Fibroblast of lung (primary cell): ENCODE results near the gene CSTA. TPM values are rescaled to one million over a fixed set of nuclear protein-coding genes. Genes with fewer than 3 reads are reported as not detected.

Source experiments
- DNase-seq, 2 donors: peaks; one replicate each; pipeline versions ENCODE4 v3.0.0 to v3.0.0-alpha.2; 2010; ENCODE audit warnings: low read depth in 2 of 2
- H2AFZ ChIP-seq: 2 replicates; pipeline ENCODE4 v1.5.1; 2012; ENCODE audit warnings: low read length, control low read depth, inconsistent platforms
- H3K27ac ChIP-seq: 2 replicates; pipeline ENCODE4 v1.5.1; 2011; ENCODE audit warnings: low read length, control low read depth; ENCODE audit not compliant: insufficient read depth
- H3K27me3 ChIP-seq: 2 replicates; pipeline ENCODE4 v1.5.1; 2011; ENCODE audit warnings: mild to moderate bottlenecking, low read length; ENCODE audit not compliant: control insufficient read depth, insufficient read depth
- H3K36me3 ChIP-seq: 2 replicates; pipeline ENCODE4 v1.5.1; 2011; ENCODE audit warnings: low read length; ENCODE audit not compliant: control insufficient read depth, insufficient read depth
- H3K4me1 ChIP-seq: 2 replicates; pipeline ENCODE4 v1.5.1; 2011; ENCODE audit warnings: low read length; ENCODE audit not compliant: control insufficient read depth, insufficient read depth; ENCODE audit errors: extremely low read depth
- H3K4me2 ChIP-seq: 2 replicates; pipeline ENCODE4 v1.5.1; 2011; ENCODE audit warnings: low read length, control low read depth; ENCODE audit not compliant: insufficient read depth; ENCODE audit errors: extremely low read depth
- H3K4me3 ChIP-seq, 4 experiments: fragments of 200-600 bp in 1 of 4; sonication (generic) in 1 of 4; replicated peaks in 1 of 4; 2 replicates each; pipeline ENCODE4 v1.5.1; 2011 to 2016; ENCODE audit warnings: low read length in 4 of 4, low read depth in 3 of 4, mild to moderate bottlenecking in 3 of 4, control low read depth in 2 of 4, inconsistent platforms in 1 of 4, mixed read lengths in 1 of 4; ENCODE audit not compliant: insufficient read depth in 1 of 4; ENCODE audit errors: control extremely low read depth in 1 of 4
- H3K79me2 ChIP-seq: 2 replicates; pipeline ENCODE4 v1.5.1; 2012; ENCODE audit warnings: mild to moderate bottlenecking, low read length, inconsistent platforms; ENCODE audit not compliant: control insufficient read depth, insufficient read depth
- H3K9ac ChIP-seq: 2 replicates; pipeline ENCODE4 v1.5.1; 2011; ENCODE audit warnings: mild to moderate bottlenecking, low read length, control low read depth; ENCODE audit not compliant: insufficient read depth
- H3K9me3 ChIP-seq: 2 replicates; pipeline ENCODE4 v1.5.1; 2012; ENCODE audit warnings: low read depth, low read length; ENCODE audit not compliant: control insufficient read depth, insufficient read depth
- H4K20me1 ChIP-seq: 2 replicates; pipeline ENCODE4 v1.5.1; 2011; ENCODE audit warnings: low read length; ENCODE audit not compliant: control insufficient read depth, insufficient read depth; ENCODE audit errors: extremely low read depth
- CTCF ChIP-seq, 2 donors: IDR thresholded peaks in 1 of 2; conservative IDR thresholded peaks in 1 of 2; 1 replicate in 1 of 2; 2 replicates in 1 of 2; pipeline ENCODE4 v1.5.1; 2011 to 2012; ENCODE audit warnings: low read length in 2 of 2, control low read depth in 1 of 2, inconsistent platforms in 1 of 2, low read depth in 1 of 2, mild to moderate bottlenecking in 1 of 2
- EZH2 ChIP-seq: IDR thresholded peaks from 2 replicates; pipeline ENCODE4 v1.5.1; 2012; ENCODE audit warnings: low read length, control low read depth, mild to moderate bottlenecking; ENCODE audit errors: missing control alignments
- polyA plus RNA-seq, 2 donors: library from polyadenylated mRNA; depleted of rRNA in 1 of 2; stranded (reverse) in 1 of 2; unstranded in 1 of 2; fragments of >200 nt; gene quantifications; 2 replicates each; pipeline ENCODE4 v1.2.1, GENCODE V29; 2011 to 2012; ENCODE audit warnings: missing spikeins in 1 of 2
- total RNA-seq: library from RNA; depleted of rRNA; stranded (reverse); fragments of >200 nt; gene quantifications from 2 replicates; pipeline ENCODE4 v1.2.1, GENCODE V29; 2014

The CSTA gene
- total and polyA plus RNA-seq, 2 donors (not counting 1 experiment from before 2014, with no cell fraction given) = 0.61 to 7.9 TPM

- no peaks in the 10 kb centered on the region for H3K79me2 ChIP-seq
- H3K9ac ChIP-seq = no peak overlapping the region
- H3K27me3 ChIP-seq = peaks cover 4% of the 10 kb centered on the region
- no peak for TF ChIP-seq EZH2
- TF ChIP-seq CTCF (conservative IDR thresholded peaks at IDR 0.05 in 1 of 2, IDR thresholded peaks at IDR 0.05 in 1 of 2; ENCODE audit: low read depth in 1 of 2, low read length in 2 of 2) = no peak
- H2AFZ ChIP-seq = no peak overlapping the region
- H3K4me3 ChIP-seq = no peak overlapping the region
- H3K36me3 ChIP-seq = no peaks in the 10 kb centered on the region
- no peaks in the 10 kb centered on the region for H4K20me1 ChIP-seq
- DNase-seq = no peak
- no peaks in the 10 kb centered on the region for H3K9me3 ChIP-seq
- no peak overlapping the region for H3K27ac ChIP-seq
- no peaks in the 10 kb centered on the region for H3K4me1 ChIP-seq
- no peak overlapping the region for H3K4me2 ChIP-seq
Observed at GRCh38 chr3:122312826-122313225, 12.2 kb upstream of the CSTA start.

GRCh38 chr3:122313281-122313680 lies 11.8 kb upstream of the CSTA start:
- H3K4me1 ChIP-seq = no peaks in the 10 kb centered on the region
- H4K20me1 ChIP-seq = no peaks in the 10 kb centered on the region
- no peaks in the 10 kb centered on the region for H3K9me3 ChIP-seq
- no peak overlapping the region for H3K4me3 ChIP-seq
- peak in 1 of 2 donors; percentile 11 for DNase-seq
- H3K79me2 ChIP-seq = no peaks in the 10 kb centered on the region
- TF ChIP-seq CTCF (conservative IDR thresholded peaks at IDR 0.05 in 1 of 2, IDR thresholded peaks at IDR 0.05 in 1 of 2; ENCODE audit: low read depth in 1 of 2, low read length in 2 of 2) (no peak), EZH2 (no peak)
- no peak overlapping the region for H3K4me2 ChIP-seq
- no peak overlapping the region for H3K9ac ChIP-seq
- no peaks in the 10 kb centered on the region for H3K36me3 ChIP-seq
- no peak overlapping the region for H2AFZ ChIP-seq
- H3K27me3 ChIP-seq = peaks cover 4% of the 10 kb centered on the region
- no peak overlapping the region for H3K27ac ChIP-seq

DNA sequence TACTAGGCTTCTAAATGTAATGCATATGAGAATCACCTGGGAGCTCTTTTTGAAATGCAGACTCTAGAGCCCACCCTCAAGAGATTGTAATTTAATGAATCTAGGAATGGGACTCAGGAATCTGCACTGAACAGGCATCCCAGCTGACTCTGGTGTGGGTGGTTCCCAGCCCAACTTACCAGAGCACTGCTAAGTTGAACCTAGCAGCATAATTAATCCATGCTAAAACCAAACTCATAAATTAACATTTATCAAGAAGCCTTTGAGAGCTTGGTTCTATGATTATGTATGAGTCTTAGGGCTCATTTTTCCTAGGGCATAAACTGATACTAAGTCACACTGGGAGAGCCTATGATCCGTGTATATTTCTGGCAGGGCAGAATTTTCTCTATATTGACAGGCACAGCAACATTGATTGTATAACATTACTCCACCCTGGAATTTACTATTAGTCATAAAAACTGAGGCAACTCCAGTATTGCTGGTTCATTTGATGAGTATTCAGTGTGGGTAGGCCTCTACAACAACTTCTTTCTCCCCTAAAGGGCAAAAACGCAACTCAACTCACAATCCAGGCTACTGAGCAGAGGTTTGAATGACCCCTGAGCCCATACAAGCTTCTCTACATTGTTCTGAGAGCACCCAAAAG lies 10.7 kb upstream of the CSTA start:
- Histone ChIP-seq H3K9me3 (no peaks in the 10 kb centered on the region), H3K27ac (no peak overlapping the region), H3K9ac (no peak overlapping the region), H3K4me2 (no peak overlapping the region), H3K36me3 (no peaks in the 10 kb centered on the region), H3K79me2 (no peaks in the 10 kb centered on the region), H2AFZ (no peak overlapping the region), H3K27me3 (peaks cover 4% of the 10 kb centered on the region), H3K4me1 (no peaks in the 10 kb centered on the region), H4K20me1 (no peaks in the 10 kb centered on the region), H3K4me3 (no peak overlapping the region)
- TF ChIP-seq EZH2 (no peak), CTCF (conservative IDR thresholded peaks at IDR 0.05 in 1 of 2, IDR thresholded peaks at IDR 0.05 in 1 of 2; ENCODE audit: low read depth in 1 of 2, low read length in 2 of 2) (no peak)
- DNase-seq = no peak
